ENCODE data around the gene SALL1. TPM values are rescaled to one million over a fixed set of nuclear protein-coding genes. Genes with fewer than 3 reads are reported as not detected.

SALL1 gene
- total RNA-seq, 1 experiment from 2014 or later: 101 TPM

GRCh38 chr16:51155820-51156806 lies 5.0 kb upstream of the SALL1 start:
- DNase-seq: no peak
- Histone ChIP-seq H3T11ph (ENCODE audit: low read length) (no peak overlapping the region), H3K18ac (ENCODE audit: insufficient read length, low read depth, low read length) (no peak overlapping the region), H2BK15ac (ENCODE audit: low read depth, low read length) (no peak overlapping the region), H4K8ac (replicated peaks; ENCODE audit: insufficient read length, low read depth, low read length) (no peak overlapping the region), H3K9me3 (ENCODE audit: control insufficient read depth, low read depth, low read length) (no peaks in the 10 kb centered on the region), H3K23me2 (ENCODE audit: insufficient read length, low read depth, low read length, poor library complexity, severe bottlenecking) (peaks cover 40% of the 10 kb centered on the region), H3K23ac (ENCODE audit: insufficient read length, low read depth, low read length) (no peak overlapping the region), H3K14ac (ENCODE audit: insufficient read depth, low read length) (no peak overlapping the region), H3K4me1 (ENCODE audit: insufficient read depth, low read length) (peaks cover 7% of the 10 kb centered on the region; the same call in 1 of the 2 replicates), H4K91ac (ENCODE audit: insufficient read length, low read depth, low read length) (no peak overlapping the region), H3K79me2 (ENCODE audit: insufficient read depth, low read length) (no peaks in the 10 kb centered on the region), H3K4me2 (ENCODE audit: insufficient read depth, insufficient read length, low read length) (peak overlapping the region; percentile 82), H3K56ac (ENCODE audit: insufficient read length, low read depth, low read length) (no peak overlapping the region), H3K27ac (ENCODE audit: insufficient read length, low read depth, low read length) (no peak overlapping the region), H3K4ac (ENCODE audit: low read depth, low read length) (no peak overlapping the region), H3K9ac (ENCODE audit: extremely low read depth, insufficient read length, low read length) (no peak overlapping the region), H3K27me3 (ENCODE audit: insufficient read depth, low read length) (peaks cover 28% of the 10 kb centered on the region; the same call in 1 of the 2 replicates), H2BK12ac (ENCODE audit: insufficient read length, low read depth, low read length) (no peak overlapping the region), H4K5ac (ENCODE audit: insufficient read length, low read depth, low read length) (no peak overlapping the region), H2BK20ac (ENCODE audit: low read depth, low read length, poor library complexity, severe bottlenecking) (no peak overlapping the region), H3K79me1 (ENCODE audit: insufficient read depth, low read depth, low read length, poor library complexity, severe bottlenecking) (no peaks in the 10 kb centered on the region), H2BK120ac (ENCODE audit: low read depth, low read length, poor library complexity, severe bottlenecking) (no peak overlapping the region), H2BK5ac (ENCODE audit: insufficient read length, low read length) (no peak overlapping the region), H2AFZ (ENCODE audit: low read length) (no peak overlapping the region), H2AK5ac (ENCODE audit: insufficient read length, low read length) (no peak overlapping the region), H4K20me1 (ENCODE audit: control insufficient read depth, insufficient read depth, insufficient read length) (no peaks in the 10 kb centered on the region)
- Mint-ChIP-seq H3K4me3 (peak overlapping the region; percentile 78 to 87), H3K27ac (peak overlapping the region in 1 of 3 experiments; percentile 65; a peak in 2 of 7 replicates), H3K27me3 (ENCODE audit: low read depth) (peaks cover 60% of the 10 kb centered on the region), H3K4me1 (peaks cover 49 to 52% of the 10 kb centered on the region in 2 experiments), H3K9me3 (peaks cover 0 to 3% of the 10 kb centered on the region in 2 experiments; a peak in 3 of 5 replicates), H3K36me3 (ENCODE audit: insufficient read depth in 1 of 3, low read depth in 3 of 3) (peaks cover 0 to 4% (median 1%) of the 10 kb centered on the region in 3 experiments; a peak in 1 of 7 replicates)
- no CpG with 5 or more reads among the region's 59 CpGs for WGBS (ENCODE audit: extremely low coverage, insufficient read length, low lambda C conversion rate)
- TF ChIP-seq CTCF (conservative IDR thresholded peaks at IDR 0.05): no peak
